SU-DHL-6 (cell line): ENCODE measurements around the gene TAF10.

Experiments
- H2AFZ ChIP-seq: fragments of 200-600 bp; sonication (generic); 2 replicates; pipeline ENCODE4 v1.6.1; 2014; ENCODE audit warnings: low read depth, mild to moderate bottlenecking, moderate library complexity, mixed read lengths, antibody characterized with exemption, low read length; ENCODE audit not compliant: severe bottlenecking
- H3F3A ChIP-seq: fragments of 200-600 bp; shearing (Covaris generic); 2 replicates; pipeline ENCODE4 v1.6.0; 2016; ENCODE audit warnings: antibody characterized with exemption, mild to moderate bottlenecking; ENCODE audit not compliant: insufficient read depth
- H3K27ac ChIP-seq: fragments of 200-600 bp; sonication (generic); 2 replicates; pipeline ENCODE4 v1.5.1; 2016; ENCODE audit warnings: low read depth, mild to moderate bottlenecking, low read length, moderate library complexity, mixed read lengths
- H3K27me3 ChIP-seq: fragments of 200-600 bp; sonication (generic), shearing (Covaris generic); 2 replicates; pipeline ENCODE4 v1.6.0; 2014; ENCODE audit warnings: mild to moderate bottlenecking, low read length
- H3K36me3 ChIP-seq: fragments of 200-600 bp; sonication (generic); 2 replicates; pipeline ENCODE4 v1.6.1; 2014; ENCODE audit warnings: mild to moderate bottlenecking, low read length, mixed read lengths
- H3K4me2 ChIP-seq: fragments of 300-600, 200-600 bp; shearing (Covaris generic), sonication (generic); 2 replicates; pipeline ENCODE4 v1.6.0; 2014; ENCODE audit warnings: low read length, low read depth, mild to moderate bottlenecking; ENCODE audit not compliant: poor library complexity, severe bottlenecking
- H3K4me3 ChIP-seq: fragments of 200-600 bp; sonication (generic); 2 replicates; pipeline ENCODE4 v1.5.1; 2014; ENCODE audit warnings: antibody characterized with exemption, low read length, mild to moderate bottlenecking, mixed read lengths; ENCODE audit not compliant: insufficient read depth, poor library complexity, severe bottlenecking
- H3K79me2 ChIP-seq: fragments of 200-600 bp; sonication (generic); 2 replicates; pipeline ENCODE4 v1.6.1; 2014; ENCODE audit warnings: mild to moderate bottlenecking, low read length, moderate library complexity; ENCODE audit not compliant: insufficient read depth
- H3K9ac ChIP-seq: fragments of 200-600 bp; sonication (generic); 2 replicates; pipeline ENCODE4 v1.7.0; 2014; ENCODE audit warnings: mild to moderate bottlenecking, low read length
- H3K9me2 ChIP-seq: fragments of 200-600 bp; sonication (generic); replicated peaks from 2 replicates; pipeline ENCODE4 v1.6.1; 2014; ENCODE audit warnings: low read length; ENCODE audit not compliant: insufficient read depth
- H3K9me3 ChIP-seq: fragments of 200-600 bp; sonication (generic); 2 replicates; pipeline ENCODE4 v1.6.1; 2014; ENCODE audit warnings: low read length, mixed read lengths; ENCODE audit not compliant: insufficient read depth
- H4K20me1 ChIP-seq: fragments of 200-600 bp; sonication (generic); 2 replicates; pipeline ENCODE4 v1.6.1; 2014; ENCODE audit warnings: low read depth, mild to moderate bottlenecking, antibody characterized with exemption, low read length, moderate library complexity, mixed read lengths
- CTCF ChIP-seq: fragments of 200-600 bp; sonication (generic); IDR thresholded peaks from one replicate; pipeline ENCODE4 v1.5.1; 2017; ENCODE audit warnings: antibody characterized with exemption, mild to moderate bottlenecking, low read length, moderate library complexity; ENCODE audit not compliant: insufficient read depth, poor library complexity, severe bottlenecking
- EZH2phosphoT487 ChIP-seq: fragments of 200-600 bp; sonication (generic), shearing (Covaris generic); conservative IDR thresholded peaks from 2 replicates; pipeline ENCODE4 v1.6.1; 2018; ENCODE audit warnings: mild to moderate bottlenecking, antibody characterized with exemption, low read length, moderate library complexity, mixed read lengths

Gene TAF10

GRCh38 chr11:6599449-6599848 is 12.6 kb downstream of the TAF10 start:
- H3K9me3 ChIP-seq: no peaks in the 10 kb centered on the region
- no peak overlapping the region for H3K9ac ChIP-seq
- peaks cover 14% of the 10 kb centered on the region; the same call in 1 of the 2 replicates for H3K36me3 ChIP-seq
- no peaks in the 10 kb centered on the region; the same call in 1 of the 2 replicates for H4K20me1 ChIP-seq
- no peak overlapping the region for H3K4me3 ChIP-seq
- peaks cover 54% of the 10 kb centered on the region for H3K79me2 ChIP-seq
- TF ChIP-seq EZH2phosphoT487 (no peak), CTCF (no peak)
- H3K27ac ChIP-seq: no peak overlapping the region
- no peaks in the 10 kb centered on the region for H3K27me3 ChIP-seq
- H3K4me2 ChIP-seq: no peak overlapping the region
- H2AFZ ChIP-seq: no peak overlapping the region
- H3K9me2 ChIP-seq: no peaks in the 10 kb centered on the region
- H3F3A ChIP-seq: 0 out of 2 replicates have a peak, but pooled peaks cover 2% of the 10 kb centered on the region

GRCh38 chr11:6598555-6598954 is 13.5 kb downstream of the TAF10 start:
- Histone ChIP-seq H3K79me2 (peaks cover 45% of the 10 kb centered on the region), H3K36me3 (peaks cover 14% of the 10 kb centered on the region; the same call in 1 of the 2 replicates), H3K27ac (no peak overlapping the region), H3F3A (no peaks in the 10 kb centered on the region), H3K9me2 (no peaks in the 10 kb centered on the region), H4K20me1 (no peaks in the 10 kb centered on the region; the same call in 1 of the 2 replicates), H2AFZ (no peak overlapping the region), H3K4me3 (no peak overlapping the region), H3K9me3 (no peaks in the 10 kb centered on the region), H3K4me2 (no peak overlapping the region), H3K9ac (no peak overlapping the region), H3K27me3 (no peaks in the 10 kb centered on the region)
- TF ChIP-seq EZH2phosphoT487: no peak
- TF ChIP-seq CTCF: no peak

- H3K36me3 ChIP-seq: peaks cover 14% of the 10 kb centered on the region; the same call in 1 of the 2 replicates
- TF ChIP-seq CTCF: no peak
- TF ChIP-seq EZH2phosphoT487: no peak
Observed at GRCh38 chr11:6596239-6596877, 15.7 kb downstream of the TAF10 start.

More at GRCh38 chr11:6596239-6596877, 15.7 kb downstream of the TAF10 start:
- no peak overlapping the region for H2AFZ ChIP-seq
- H3K9ac ChIP-seq: no peak overlapping the region
- H3K27me3 ChIP-seq: no peaks in the 10 kb centered on the region
- H3F3A ChIP-seq: no peaks in the 10 kb centered on the region
- peaks cover 24% of the 10 kb centered on the region for H3K79me2 ChIP-seq
- H3K27ac ChIP-seq: no peak overlapping the region
- H4K20me1 ChIP-seq: no peaks in the 10 kb centered on the region; the same call in 1 of the 2 replicates
- H3K4me2 ChIP-seq: no peak overlapping the region
- H3K4me3 ChIP-seq: no peak overlapping the region
- H3K9me3 ChIP-seq: no peaks in the 10 kb centered on the region
- H3K9me2 ChIP-seq: no peaks in the 10 kb centered on the region
